Effector memory CD4-positive, alpha-beta T cell (primary cell): ENCODE results near the gene COL25A1.

Experiments
- DNase-seq, 3 donors: peaks; one replicate each; pipeline ENCODE4 v3.0.0-alpha.2; 2020
- H3K27ac ChIP-seq: 2 replicates; pipeline ENCODE4 v1.7.0; 2013; ENCODE audit warnings: mild to moderate bottlenecking, low read length, moderate library complexity; ENCODE audit not compliant: insufficient read depth, poor library complexity, severe bottlenecking
- H3K27me3 ChIP-seq: replicated peaks from 2 replicates; pipeline ENCODE4 v1.7.0; 2013; ENCODE audit warnings: mild to moderate bottlenecking, low read length; ENCODE audit not compliant: insufficient read depth, control insufficient read depth, poor library complexity, severe bottlenecking
- H3K36me3 ChIP-seq: 2 replicates; pipeline ENCODE4 v1.7.0; 2013; ENCODE audit warnings: mild to moderate bottlenecking, low read length, moderate library complexity; ENCODE audit not compliant: control insufficient read depth, insufficient read depth
- H3K4me1 ChIP-seq: 2 replicates; pipeline ENCODE4 v1.7.0; 2013; ENCODE audit warnings: low read length, mild to moderate bottlenecking; ENCODE audit not compliant: control insufficient read depth, insufficient read depth, poor library complexity, severe bottlenecking
- H3K4me3 ChIP-seq: 2 replicates; pipeline ENCODE4 v1.7.0; 2013; ENCODE audit warnings: low read length, low read depth, mild to moderate bottlenecking; ENCODE audit not compliant: insufficient read depth, poor library complexity, severe bottlenecking
- H3K9me3 ChIP-seq: 2 replicates; pipeline ENCODE4 v1.7.0; 2013; ENCODE audit warnings: mild to moderate bottlenecking, low read length, moderate library complexity; ENCODE audit not compliant: control insufficient read depth

Gene COL25A1

DNA sequence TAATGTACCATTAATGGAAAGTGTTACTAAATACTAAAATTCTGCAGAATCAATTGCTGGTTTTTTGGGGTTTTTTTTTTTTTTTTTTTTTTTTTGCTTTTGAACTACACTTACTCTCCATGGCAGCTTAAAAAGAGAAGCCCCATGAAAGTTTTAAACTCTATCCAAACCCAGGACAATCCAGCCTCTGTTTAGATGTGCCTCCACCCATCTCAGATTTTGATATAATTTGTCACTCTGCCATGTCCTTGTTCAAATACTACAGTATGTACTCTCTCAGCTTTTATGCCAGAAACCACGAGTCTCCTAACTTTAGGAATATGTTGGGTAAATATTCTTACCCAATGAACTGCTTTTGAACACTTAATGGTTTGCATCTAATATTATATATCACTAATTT is 84.2 kb downstream of the COL25A1 start:
- Histone ChIP-seq H3K36me3 (no peaks in the 10 kb centered on the region), H3K27ac (no peak overlapping the region), H3K27me3 (no peaks in the 10 kb centered on the region), H3K4me3 (no peak overlapping the region), H3K9me3 (no peaks in the 10 kb centered on the region), H3K4me1 (no peaks in the 10 kb centered on the region)
- DNase-seq: no peak

DNA sequence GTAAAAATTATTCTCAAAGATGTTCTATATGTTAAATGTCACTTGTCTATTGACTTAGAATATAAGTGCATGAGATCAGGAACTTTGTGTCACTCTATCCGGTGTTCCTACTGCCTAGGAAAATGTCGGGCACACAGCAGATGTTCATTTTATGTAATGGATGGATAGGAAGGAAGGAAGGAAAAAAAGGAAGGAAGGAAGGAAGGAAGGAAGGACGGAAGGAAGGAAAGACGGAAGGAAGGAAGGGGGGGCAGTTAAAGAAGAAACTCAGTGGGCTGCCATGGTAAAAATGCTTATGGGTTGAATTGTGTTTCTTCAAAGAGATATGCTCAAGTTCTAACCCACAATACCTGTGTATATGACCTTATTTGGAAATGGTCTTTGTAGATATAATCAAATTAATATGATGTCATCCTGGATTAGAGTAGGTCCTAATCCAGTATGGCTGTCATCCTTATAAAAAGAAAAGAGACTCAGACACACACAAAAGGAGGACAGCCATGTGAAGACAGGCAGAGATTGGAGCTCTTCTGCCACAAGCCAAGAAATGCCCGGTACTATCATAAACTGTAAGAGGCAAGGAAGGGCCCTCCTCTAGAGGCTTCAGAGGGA is 86.3 kb downstream of the COL25A1 start:
- Histone ChIP-seq H3K27ac (no peak overlapping the region), H3K4me3 (no peak overlapping the region), H3K27me3 (no peaks in the 10 kb centered on the region), H3K4me1 (no peaks in the 10 kb centered on the region), H3K36me3 (no peaks in the 10 kb centered on the region), H3K9me3 (no peaks in the 10 kb centered on the region)
- DNase-seq: no peak

DNA sequence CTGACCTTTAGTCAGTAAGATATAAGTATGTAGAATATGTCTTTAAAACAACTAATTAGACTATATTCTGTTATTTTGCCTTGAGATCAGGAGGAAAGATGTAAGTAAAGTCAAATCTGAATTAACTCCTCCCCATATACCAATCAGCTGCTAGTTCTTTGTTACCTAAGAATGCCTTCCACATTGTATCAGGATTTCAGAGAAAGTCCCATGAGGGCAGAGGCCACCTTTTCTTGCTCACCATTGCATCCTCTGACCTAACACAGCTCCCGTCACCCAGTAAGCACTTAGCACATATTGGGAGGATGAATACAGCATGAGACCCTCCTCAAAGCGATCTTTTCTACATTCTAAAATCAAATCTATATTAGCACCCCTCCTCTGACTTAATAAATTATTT is 87.0 kb downstream of the COL25A1 start:
- no peak overlapping the region for H3K27ac ChIP-seq
- no peaks in the 10 kb centered on the region for H3K27me3 ChIP-seq

DNA sequence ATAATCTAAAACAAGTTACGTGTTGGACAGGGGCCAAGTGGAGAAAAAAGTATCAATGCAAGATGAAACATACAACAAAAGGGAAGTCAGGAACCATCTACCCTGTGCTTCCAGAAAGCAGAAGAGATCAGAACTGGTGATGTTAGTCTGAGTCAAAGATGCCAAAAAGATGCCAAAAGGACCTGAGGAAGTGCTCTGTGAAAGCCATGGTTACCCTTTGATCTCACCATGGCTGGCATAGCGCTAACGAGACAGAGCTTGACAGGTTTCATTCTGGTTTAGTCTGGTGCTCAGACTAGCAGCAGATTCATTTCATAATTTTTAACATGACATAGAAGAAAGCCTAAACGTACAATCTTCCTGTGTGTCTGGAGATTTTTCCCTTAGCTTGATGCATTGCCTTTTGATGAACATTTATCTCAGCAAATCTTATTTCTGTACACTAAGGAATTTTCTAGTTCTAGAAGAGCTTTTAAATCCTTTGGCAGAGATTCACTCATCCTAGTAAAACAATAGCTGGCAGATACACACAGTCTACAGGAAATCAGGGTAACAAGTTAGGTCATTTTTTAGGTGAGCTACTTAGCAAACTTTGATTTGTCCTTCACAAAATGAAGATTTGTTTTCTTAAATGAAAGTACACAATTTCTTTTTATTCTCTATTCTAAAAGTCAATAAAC is 87.7 kb downstream of the COL25A1 start:
- Histone ChIP-seq H3K4me3 (no peak overlapping the region), H3K9me3 (no peaks in the 10 kb centered on the region), H3K36me3 (no peaks in the 10 kb centered on the region), H3K27me3 (no peaks in the 10 kb centered on the region), H3K4me1 (no peaks in the 10 kb centered on the region), H3K27ac (no peak overlapping the region)
- no peak for DNase-seq

More for the DNA sequence above, 87.0 kb downstream of the COL25A1 start:
- Histone ChIP-seq H3K9me3 (no peaks in the 10 kb centered on the region), H3K36me3 (no peaks in the 10 kb centered on the region), H3K4me3 (no peak overlapping the region), H3K4me1 (no peaks in the 10 kb centered on the region)
- no peak for DNase-seq

DNA sequence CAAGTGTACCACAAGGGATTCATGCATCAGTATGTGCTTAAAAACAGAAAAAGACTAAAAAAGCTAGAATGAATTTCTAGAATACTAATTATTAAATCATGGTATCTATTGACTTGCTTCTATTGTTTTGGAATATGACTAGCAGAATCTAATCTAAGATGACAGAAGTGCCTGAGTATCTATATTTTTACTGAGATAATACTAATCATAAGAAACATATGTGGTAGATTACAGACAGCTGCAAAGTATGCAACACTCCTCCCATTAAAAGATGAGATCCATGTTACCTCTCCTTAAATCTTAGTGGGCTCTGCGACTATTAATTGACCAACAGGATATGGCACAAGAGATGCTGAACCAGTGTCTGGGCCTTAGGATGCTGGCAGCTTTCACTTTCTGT is 89.4 kb downstream of the COL25A1 start:
- Histone ChIP-seq H3K9me3 (no peaks in the 10 kb centered on the region), H3K36me3 (no peaks in the 10 kb centered on the region), H3K27ac (no peak overlapping the region), H3K4me1 (no peaks in the 10 kb centered on the region), H3K27me3 (no peaks in the 10 kb centered on the region), H3K4me3 (no peak overlapping the region)
- DNase-seq: no peak

DNA sequence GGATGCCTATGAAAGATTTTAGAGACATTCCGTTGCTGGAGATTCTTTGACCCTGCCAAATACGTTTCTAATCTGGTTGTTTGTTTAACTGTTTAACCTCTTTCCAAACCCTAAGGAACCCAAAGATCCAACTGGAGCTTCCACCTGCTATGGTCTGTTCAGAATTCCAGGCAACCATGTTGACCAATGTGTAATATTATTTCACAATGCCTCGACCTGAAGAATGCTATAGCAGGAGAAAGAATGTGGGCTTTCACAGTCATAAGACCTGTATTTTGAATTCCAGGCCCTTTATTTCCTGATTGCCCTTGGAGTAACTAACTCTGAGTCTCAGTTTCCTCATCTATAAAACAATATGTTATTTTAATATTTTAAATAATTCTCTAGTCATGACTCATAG is 90.8 kb downstream of the COL25A1 start:
- no peaks in the 10 kb centered on the region for H3K27me3 ChIP-seq
- H3K36me3 ChIP-seq: no peaks in the 10 kb centered on the region
- H3K27ac ChIP-seq: no peak overlapping the region
- DNase-seq: no peak
- no peaks in the 10 kb centered on the region for H3K9me3 ChIP-seq
- H3K4me1 ChIP-seq: no peaks in the 10 kb centered on the region
- H3K4me3 ChIP-seq: no peak overlapping the region

DNA sequence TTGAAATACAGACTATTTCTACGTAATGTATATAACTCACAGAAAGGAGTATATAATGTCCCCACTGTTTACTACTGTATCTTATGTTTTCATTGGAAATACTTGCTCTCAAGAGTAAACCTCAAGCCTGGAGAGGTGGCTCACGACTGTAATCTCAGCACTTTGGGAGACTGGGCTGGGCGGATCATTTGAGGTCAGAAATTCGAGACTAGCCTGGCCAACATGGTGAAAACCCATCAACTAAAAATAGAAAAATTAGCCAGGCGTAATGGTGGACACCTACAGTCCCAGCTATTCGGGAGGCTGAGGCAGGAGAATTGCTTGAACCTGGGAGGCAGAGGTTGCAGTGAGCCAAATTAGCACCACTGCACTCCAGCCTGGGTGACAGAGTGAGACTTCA is 92.8 kb downstream of the COL25A1 start:
- DNase-seq: no peak
- H3K4me3 ChIP-seq: no peak overlapping the region

DNA sequence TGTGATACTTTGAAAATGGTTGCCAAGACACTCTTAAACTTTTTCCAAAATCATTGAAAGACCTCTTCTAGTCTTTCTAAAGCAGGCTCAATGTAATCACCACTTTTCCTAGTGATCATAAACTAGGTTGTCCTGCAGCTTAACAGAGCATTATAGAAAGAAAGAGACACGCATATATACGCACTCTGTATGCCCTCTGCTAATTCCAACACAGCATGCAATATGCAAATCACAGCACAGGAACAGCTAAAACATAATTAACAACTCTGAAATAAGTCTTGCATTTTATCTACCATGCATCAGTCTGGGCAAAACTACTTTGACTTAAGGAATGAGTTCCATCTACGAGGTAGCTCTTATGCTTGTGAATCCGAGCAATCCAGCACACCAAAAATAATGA is 94.6 kb downstream of the COL25A1 start:
- H3K27me3 ChIP-seq: no peaks in the 10 kb centered on the region
- no peak for DNase-seq

More for the DNA sequence above, 92.8 kb downstream of the COL25A1 start:
- H3K36me3 ChIP-seq: no peaks in the 10 kb centered on the region
- no peak overlapping the region for H3K27ac ChIP-seq
- no peaks in the 10 kb centered on the region for H3K9me3 ChIP-seq
- H3K27me3 ChIP-seq: no peaks in the 10 kb centered on the region
- H3K4me1 ChIP-seq: no peaks in the 10 kb centered on the region

DNA sequence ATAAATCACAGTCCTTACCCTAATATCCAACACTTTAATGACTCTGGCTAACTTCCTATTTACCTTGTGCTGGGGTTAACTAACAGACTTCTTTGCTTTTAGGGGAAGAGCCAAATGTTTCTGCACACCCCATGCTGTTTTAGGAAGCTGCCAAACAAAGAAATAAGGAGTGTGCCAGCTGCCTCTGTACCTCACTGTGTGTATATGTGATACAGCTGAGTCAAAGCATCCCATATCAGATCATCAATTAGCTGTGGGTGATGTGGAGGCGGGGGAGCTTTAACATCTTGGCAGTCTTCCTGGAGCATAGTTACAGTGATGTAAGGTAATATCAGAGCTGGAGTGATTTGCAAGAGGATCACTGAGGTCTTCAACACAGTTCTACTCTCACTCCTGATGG is 95.4 kb downstream of the COL25A1 start:
- Histone ChIP-seq H3K27me3 (no peaks in the 10 kb centered on the region), H3K4me1 (no peaks in the 10 kb centered on the region), H3K36me3 (no peaks in the 10 kb centered on the region), H3K4me3 (no peak overlapping the region), H3K9me3 (no peaks in the 10 kb centered on the region), H3K27ac (no peak overlapping the region)
- no peak for DNase-seq

More for the DNA sequence above, 94.6 kb downstream of the COL25A1 start:
- Histone ChIP-seq H3K27ac (no peak overlapping the region), H3K4me1 (no peaks in the 10 kb centered on the region), H3K9me3 (no peaks in the 10 kb centered on the region), H3K36me3 (no peaks in the 10 kb centered on the region), H3K4me3 (no peak overlapping the region)

DNA sequence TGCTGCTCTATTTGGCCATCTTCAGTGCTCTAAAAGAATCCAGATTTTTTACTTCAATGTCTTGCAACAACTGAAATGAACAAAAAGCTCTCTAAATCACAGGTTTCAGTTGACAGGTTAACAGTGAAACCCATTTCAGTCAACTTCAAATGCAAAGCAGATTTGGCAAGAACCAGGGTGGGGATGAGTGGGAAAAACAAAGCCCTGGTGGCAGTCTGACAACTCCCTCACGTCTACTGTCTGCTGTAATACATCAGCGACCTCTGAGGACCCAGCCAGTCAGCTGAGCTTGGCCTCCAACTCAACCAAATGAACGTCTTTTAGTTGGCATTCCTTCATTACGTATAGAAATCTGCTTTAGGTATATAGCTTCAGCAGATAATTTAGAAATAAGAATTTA is 95.8 kb downstream of the COL25A1 start:
- no peak overlapping the region for H3K4me3 ChIP-seq
- H3K27me3 ChIP-seq: no peaks in the 10 kb centered on the region
- no peaks in the 10 kb centered on the region for H3K4me1 ChIP-seq
- no peak for DNase-seq
- H3K27ac ChIP-seq: no peak overlapping the region
- H3K9me3 ChIP-seq: no peaks in the 10 kb centered on the region
- H3K36me3 ChIP-seq: no peaks in the 10 kb centered on the region
